UCSD-AML1 (cell line): ENCODE measurements around the gene KNTC1.
"Not testable (repeated sequence)": the region's sequence is repeated elsewhere in the genome, so short reads cannot be mapped to it uniquely, and the experiment has no call there.

ENCODE experiments used
- DNase-seq: peaks from one replicate; lab custom pipeline; 2025; ENCODE audit not compliant: unreplicated experiment; lab: John Stamatoyannopoulos, UW

Gene KNTC1

GRCh38 chr12:122505419-122506051 lies 21.5 kb upstream of the KNTC1 start:
- DNase-seq, result no peak

DNA sequence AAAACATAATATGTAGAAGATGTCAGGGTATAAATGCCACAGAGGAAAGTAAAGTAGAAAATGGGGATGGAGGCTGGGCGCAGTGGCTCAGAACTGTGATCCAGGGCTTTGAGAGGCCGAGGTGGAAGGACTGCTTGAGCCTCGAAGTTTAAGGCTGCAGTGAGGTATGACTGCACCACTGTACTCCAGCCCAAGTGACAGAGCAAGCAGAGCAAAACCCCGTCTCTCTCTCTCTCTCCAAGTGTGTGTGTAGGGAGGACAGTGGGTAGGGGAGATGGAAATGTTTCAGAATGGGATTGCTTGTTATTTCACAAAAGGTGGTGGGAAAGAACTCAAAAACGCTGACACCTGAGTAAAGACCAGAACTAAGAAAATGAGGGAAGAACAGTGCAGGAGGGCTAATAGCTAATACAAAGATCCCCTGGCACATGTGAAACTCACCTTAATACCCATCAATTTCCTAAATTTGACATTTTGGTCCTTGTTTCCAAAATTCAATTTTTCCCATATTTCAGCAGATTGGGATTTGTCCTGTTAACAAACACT lies 20.6 kb upstream of the KNTC1 start:
- no peak for DNase-seq

- no peak for DNase-seq
Observed at GRCh38 chr12:122508163-122508562, 18.9 kb upstream of the KNTC1 start.

DNA sequence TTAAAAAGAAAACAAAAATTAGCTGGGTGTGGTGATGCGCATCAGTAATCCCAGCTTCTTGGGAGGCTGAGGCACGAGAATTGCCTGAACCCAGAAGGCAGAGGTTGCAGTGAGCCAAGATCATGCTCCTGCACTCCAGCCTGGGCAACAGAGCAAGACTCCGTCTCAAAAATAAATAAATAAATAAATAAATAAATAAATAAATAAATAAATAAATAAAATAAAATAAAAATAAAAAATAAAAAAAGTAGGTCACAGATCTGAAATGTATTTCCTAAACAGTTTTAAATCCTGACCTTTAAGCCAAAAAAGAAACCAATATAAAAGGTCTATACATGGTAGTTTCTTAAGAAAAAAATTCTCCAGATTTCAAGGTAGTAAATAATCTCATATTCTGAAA lies 14.0 kb upstream of the KNTC1 start:
- not testable (repeated sequence) for DNase-seq

- DNase-seq, result no peak
Observed at GRCh38 chr12:122513660-122514059, 13.4 kb upstream of the KNTC1 start.

GRCh38 chr12:122515275-122515674 lies 11.8 kb upstream of the KNTC1 start:
- no peak for DNase-seq

DNA sequence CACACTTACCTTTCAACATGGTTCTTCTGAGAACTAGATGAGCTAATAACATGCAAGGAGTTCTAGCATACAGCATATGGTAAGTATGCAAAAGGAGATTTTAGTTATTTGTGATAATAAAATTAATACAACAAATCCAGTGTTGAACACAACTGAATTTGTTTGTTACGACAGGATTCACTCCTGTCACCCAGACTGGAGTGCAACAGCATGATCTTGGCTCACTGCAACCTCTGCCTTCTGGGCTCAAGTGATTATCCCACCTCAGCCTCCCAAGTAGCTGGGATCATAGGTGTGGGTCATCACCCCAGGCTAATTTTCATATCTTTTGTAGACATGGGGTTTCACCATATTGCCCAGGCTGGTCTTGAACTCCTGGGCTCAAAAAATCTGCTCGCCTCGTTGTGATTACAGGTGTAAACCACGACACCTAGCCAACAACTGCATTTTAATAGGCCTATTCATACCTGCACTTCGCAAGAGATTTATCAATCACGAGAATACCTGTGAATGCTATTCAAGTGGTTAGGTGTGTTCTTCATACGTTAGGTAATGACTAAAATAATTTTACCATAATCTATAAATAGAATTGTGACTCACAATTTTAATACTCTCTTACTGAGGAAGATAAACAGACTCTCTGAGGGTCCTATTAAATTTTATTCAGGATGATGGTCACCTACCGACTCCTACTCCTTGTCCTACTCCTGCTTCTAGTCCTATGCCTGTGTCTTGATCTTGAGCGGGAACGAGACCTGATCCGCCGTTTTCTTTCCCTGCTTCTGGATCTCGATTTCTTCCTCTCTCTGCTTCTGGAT lies 10.3 kb upstream of the KNTC1 start:
- DNase-seq, result no peak

DNA sequence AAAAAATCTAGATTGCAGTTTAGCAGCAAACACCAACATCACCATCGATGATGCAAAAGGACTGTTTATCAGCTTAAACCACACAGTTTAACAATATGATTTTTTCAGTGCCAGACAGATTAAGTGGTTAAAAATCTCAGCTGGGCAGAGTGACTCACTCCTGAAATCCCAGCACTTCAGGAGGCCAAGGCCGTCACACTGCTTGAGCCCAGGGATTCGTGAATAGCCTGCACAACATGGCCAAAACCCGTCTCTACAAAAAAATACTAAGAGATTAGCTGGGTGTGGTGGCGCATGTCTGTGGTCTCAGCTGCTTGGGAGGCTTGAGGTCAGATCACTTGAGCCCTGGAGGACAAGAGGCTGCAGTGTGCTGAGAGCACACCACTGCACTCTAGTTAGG lies 9.2 kb upstream of the KNTC1 start:
- DNase-seq, result no peak

DNA sequence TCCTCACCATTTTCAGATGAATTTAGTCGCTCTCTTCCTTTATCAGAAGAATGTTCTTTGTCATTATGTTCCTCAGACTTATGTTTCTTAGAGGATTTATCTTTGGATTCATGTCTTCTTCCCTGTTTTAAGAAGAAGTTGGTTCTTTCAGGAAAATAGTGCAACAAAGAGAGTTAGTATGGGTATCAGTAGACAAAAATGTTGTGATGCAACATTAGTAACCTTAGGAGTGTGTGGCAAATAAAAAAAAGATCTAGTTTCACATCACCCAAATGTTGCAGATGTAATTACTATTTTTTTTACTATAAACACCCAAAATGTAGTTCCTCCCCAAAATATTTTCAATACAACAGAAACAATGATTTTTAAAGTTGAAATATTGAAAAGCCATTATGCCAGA lies 8.1 kb upstream of the KNTC1 start:
- no peak for DNase-seq

DNA sequence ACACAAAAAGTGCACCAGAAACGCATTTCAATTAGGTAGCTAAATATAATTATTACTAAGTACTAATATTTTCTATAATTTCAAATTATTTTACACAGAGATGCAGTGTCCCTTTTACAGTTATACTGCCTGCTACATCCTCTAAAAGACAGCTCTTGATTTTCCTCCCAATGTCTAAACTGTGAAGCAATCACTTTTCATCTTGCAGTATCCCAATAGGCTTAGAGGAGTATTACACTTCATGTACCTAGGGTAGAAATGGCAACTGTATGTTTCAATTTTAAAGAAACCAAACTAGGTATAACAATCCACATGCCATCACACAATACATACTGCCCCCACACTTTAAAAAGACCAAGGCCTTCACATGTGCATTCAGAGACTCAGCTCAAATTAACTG lies 7.6 kb upstream of the KNTC1 start:
- no peak for DNase-seq

DNA sequence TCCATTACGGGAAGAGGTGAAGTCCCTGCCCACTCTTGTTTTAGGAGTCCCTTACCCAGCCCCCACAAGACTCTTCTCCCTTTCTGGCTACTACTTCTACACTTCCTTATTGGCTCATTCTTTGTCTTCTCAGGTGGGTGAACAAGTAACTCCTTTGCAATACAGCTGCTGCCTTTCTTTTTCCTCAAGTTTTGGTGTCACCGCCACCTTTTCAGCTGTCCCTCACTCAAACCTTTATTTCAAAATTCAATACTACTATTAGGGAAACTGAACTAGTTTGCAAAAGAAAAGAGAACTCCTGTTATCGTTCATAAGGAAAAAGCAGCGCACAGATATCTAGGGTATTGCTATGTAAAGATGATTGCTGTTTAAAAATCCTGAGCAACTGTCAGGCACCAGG lies 6.4 kb upstream of the KNTC1 start:
- no peak for DNase-seq

DNA sequence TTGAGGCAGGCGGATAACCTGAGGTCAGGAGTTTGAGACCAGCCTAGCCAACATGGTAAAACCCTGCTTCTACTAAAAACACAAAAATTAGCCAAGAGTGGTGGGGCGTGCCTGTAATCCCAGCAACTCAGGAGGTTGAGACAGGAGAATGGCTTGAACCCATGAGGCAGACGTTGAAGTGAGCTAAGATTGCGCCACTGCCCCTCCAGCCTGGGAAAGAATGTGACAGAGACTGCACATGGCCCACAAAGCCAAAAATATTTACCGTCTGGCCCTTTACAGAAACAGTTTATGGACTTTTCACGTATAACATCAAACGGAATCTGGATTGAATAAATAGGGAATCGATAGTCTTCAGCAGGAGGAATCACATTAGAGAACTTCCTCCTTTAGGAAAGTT lies 3.8 kb upstream of the KNTC1 start:
- DNase-seq, result no peak

- no peak for DNase-seq
Observed at GRCh38 chr12:122523846-122524718, 3.0 kb upstream of the KNTC1 start.

GRCh38 chr12:122527478-122527944 lies 462 bp downstream of the KNTC1 start:
- DNase-seq, result peak; percentile 24

DNA sequence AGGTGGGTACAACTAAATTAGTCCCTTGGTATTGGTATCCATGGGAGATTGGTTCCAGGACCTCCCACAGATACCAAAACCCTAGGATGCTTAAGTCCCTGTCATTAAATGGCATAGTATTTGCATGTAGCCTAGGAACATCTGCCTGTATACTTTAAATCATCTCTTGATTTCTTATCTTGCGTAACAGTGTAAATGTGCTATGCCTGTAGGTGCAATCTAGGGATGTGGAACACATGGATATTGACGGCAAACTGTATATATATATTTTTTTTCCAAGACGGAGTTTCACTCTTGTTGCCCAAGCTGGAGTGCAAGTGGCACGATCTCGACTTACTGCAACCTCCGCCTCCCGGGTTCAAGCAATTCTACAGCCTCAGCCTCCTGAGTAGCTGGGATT lies 1.5 kb downstream of the KNTC1 start:
- DNase-seq, result no peak

- no peak for DNase-seq
Observed at GRCh38 chr12:122528992-122529391, 1.9 kb downstream of the KNTC1 start.

GRCh38 chr12:122533856-122534255 lies 6.8 kb downstream of the KNTC1 start:
- DNase-seq, result no peak

GRCh38 chr12:122537021-122537420 lies 10.0 kb downstream of the KNTC1 start:
- DNase-seq, result no peak

GRCh38 chr12:122538496-122538895 lies 11.4 kb downstream of the KNTC1 start:
- no peak for DNase-seq

DNA sequence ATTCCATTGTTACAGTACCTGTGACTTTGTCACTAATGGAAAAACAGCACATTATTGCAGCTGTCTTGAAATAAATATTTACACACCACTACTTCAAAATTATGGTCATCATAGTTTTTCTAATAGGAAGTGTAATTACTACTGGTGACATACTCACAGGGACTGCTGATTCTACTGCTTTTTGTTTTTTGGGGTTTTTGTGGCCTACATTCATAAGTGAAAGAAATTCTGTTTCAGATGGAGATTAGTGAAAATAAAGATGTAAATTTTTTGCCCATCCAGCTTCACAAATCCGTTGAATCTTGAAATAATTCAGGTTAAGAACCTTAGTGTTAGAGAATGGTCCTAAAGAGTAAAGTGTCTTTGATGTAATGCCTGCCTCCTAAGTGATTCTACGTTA lies 17.5 kb downstream of the KNTC1 start:
- DNase-seq, result no peak

DNA sequence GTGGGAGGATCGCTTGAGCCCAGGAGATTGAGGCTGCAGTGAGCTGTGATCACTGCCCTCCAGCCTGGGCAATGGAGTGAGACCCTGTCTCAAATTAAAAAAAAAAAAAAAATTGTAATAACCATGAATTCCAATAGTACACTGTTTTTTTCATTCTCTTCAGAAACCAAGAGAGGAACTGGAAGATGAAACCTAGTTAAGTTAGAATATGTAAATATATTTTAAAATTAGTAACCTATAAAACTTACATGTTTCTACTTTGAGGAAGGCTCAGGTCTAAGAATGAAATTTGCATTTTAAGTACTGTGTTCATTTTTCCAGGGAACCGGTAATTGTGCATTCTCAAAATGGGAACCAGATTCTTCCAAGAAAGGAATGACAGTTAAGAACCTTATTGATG lies 18.8 kb downstream of the KNTC1 start:
- DNase-seq, result no peak
